ENCODE measurements around the gene MRPL49. TPM values are rescaled to one million over a fixed set of nuclear protein-coding genes. Genes with fewer than 3 reads are reported as not detected.

The MRPL49 gene
- total RNA-seq, 1 experiment from 2014 or later, result 76.9 TPM

DNA sequence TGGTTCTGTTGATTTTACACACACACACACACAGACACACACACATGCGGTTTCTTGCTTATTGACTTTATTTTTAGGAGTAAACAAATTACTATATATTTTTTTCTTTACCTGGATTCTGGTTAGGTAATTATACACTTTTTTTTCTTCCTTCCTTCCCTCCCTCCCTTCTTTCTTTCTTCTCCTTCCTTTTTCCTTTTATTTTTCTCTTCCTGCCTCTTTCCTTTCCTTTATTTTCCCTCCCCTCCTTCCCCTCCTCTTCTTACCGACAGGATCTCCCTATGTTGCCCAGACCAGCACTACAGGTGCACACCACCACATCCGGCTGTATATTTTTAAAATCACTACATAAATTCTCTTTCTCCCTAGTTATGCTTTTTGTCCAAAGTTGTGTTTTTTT is 44.8 kb downstream of the MRPL49 start:
- Mint-ChIP-seq H3K27me3 (ENCODE audit: insufficient read depth, unreplicated experiment) (no peaks in the 10 kb centered on the region), H3K9me3 (ENCODE audit: unreplicated experiment) (no peaks in the 10 kb centered on the region), H3K27ac (ENCODE audit: low read depth, unreplicated experiment) (no peak overlapping the region), H3K4me1 (ENCODE audit: insufficient read depth, unreplicated experiment) (no peaks in the 10 kb centered on the region), H3K4me3 (ENCODE audit: unreplicated experiment) (no peak overlapping the region), H3K36me3 (ENCODE audit: insufficient read depth, unreplicated experiment) (no peaks in the 10 kb centered on the region)
- ChIA-PET CTCF (no interaction called here), POLR2A (interaction anchor here (1.3 to 1.7 kb wide), 2 partner anchors 29 to 32 kb away, joined by 5 read pairs; no protein-coding TSS in a partner anchor)
- TF ChIP-seq, protein P1, sequence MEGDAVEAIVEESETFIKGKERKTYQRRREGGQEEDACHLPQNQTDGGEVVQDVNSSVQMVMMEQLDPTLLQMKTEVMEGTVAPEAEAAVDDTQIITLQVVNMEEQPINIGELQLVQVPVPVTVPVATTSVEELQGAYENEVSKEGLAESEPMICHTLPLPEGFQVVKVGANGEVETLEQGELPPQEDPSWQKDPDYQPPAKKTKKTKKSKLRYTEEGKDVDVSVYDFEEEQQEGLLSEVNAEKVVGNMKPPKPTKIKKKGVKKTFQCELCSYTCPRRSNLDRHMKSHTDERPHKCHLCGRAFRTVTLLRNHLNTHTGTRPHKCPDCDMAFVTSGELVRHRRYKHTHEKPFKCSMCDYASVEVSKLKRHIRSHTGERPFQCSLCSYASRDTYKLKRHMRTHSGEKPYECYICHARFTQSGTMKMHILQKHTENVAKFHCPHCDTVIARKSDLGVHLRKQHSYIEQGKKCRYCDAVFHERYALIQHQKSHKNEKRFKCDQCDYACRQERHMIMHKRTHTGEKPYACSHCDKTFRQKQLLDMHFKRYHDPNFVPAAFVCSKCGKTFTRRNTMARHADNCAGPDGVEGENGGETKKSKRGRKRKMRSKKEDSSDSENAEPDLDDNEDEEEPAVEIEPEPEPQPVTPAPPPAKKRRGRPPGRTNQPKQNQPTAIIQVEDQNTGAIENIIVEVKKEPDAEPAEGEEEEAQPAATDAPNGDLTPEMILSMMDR (IDR thresholded peaks at IDR 0.05; ENCODE audit: unreplicated experiment), result no peak
- no peak for DNase-seq (ENCODE audit: unreplicated experiment)
- no TSS peak for BruUV-seq (replicated peaks)
- intact Hi-C loops (cut with micrococcal nuclease), result no loop called here

DNA sequence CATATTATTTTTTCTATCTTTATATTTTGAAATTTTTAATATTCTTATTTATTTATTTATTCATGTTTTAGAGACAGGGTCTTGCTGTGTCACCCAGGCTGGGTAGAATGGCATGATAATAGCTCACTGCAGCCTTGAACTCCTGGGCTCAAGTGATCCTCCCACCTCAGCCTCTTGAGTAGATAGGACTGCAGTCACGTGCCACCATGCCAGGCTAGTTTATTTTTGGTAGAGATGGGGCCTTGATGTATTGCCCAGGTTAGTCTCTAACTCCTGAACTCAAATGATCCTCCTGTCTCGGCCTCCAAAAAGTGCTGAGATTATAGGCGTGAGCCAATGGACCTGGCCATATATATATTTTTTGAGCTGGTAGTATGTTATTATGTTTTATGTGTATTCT is 45.5 kb downstream of the MRPL49 start:
- Mint-ChIP-seq H3K27ac (ENCODE audit: low read depth, unreplicated experiment) (no peak overlapping the region), H3K4me3 (ENCODE audit: unreplicated experiment) (no peak overlapping the region), H3K9me3 (ENCODE audit: unreplicated experiment) (no peaks in the 10 kb centered on the region), H3K36me3 (ENCODE audit: insufficient read depth, unreplicated experiment) (no peaks in the 10 kb centered on the region), H3K27me3 (ENCODE audit: insufficient read depth, unreplicated experiment) (no peaks in the 10 kb centered on the region), H3K4me1 (ENCODE audit: insufficient read depth, unreplicated experiment) (no peaks in the 10 kb centered on the region)
- DNase-seq (ENCODE audit: unreplicated experiment), result no peak
- no TSS peak for BruUV-seq (replicated peaks)
- ChIA-PET CTCF (no interaction called here), POLR2A (interaction anchor here (1.3 kb wide), 1 partner anchor 30 kb away, joined by 5 read pairs; no protein-coding TSS in a partner anchor)
- TF ChIP-seq, protein P1 (IDR thresholded peaks at IDR 0.05; ENCODE audit: unreplicated experiment), result no peak
- intact Hi-C loops (cut with micrococcal nuclease), result no loop called here

DNA sequence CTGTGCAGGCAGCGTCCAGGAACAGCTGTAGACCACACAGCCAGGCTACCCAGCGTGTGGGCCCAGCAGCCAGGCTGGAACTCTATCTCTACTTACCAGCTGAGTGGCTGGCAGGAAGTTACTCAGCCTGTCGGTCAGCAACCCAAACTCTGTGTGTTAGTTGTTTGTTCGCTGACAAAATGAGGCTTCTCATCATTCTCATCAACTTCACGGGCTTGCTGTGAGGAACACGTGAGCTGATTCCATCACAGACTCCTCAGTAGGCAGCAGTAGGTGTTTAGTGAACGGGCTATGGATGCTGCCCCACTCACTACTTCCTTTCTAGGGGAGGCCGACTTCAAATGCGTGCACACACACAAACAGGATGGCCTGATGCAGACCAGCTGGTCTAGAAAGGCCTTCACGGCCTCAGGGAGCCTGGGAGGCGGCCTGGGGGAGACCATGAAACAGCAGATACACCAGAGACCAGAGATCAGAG is 47.1 kb downstream of the MRPL49 start:
- ChIA-PET POLR2A (interaction anchor here (0.6 to 0.7 kb wide), 2 partner anchors 9 to 30 kb away, joined by 3 read pairs; no protein-coding TSS in a partner anchor), CTCF (interaction anchor here (0.6 to 1.1 kb wide), 2 partner anchors 11 to 207 kb away, joined by 3 to 5 read pairs; no protein-coding TSS in a partner anchor)
- BruUV-seq (replicated peaks), result no TSS peak
- TF ChIP-seq, protein P1 (IDR thresholded peaks at IDR 0.05; ENCODE audit: unreplicated experiment), result no peak
- Mint-ChIP-seq H3K4me1 (ENCODE audit: insufficient read depth, unreplicated experiment) (no peaks in the 10 kb centered on the region), H3K4me3 (ENCODE audit: unreplicated experiment) (no peak overlapping the region), H3K36me3 (ENCODE audit: insufficient read depth, unreplicated experiment) (no peaks in the 10 kb centered on the region), H3K9me3 (ENCODE audit: unreplicated experiment) (no peaks in the 10 kb centered on the region), H3K27ac (ENCODE audit: low read depth, unreplicated experiment) (no peak overlapping the region), H3K27me3 (ENCODE audit: insufficient read depth, unreplicated experiment) (no peaks in the 10 kb centered on the region)
- intact Hi-C loops (cut with micrococcal nuclease), result no loop called here
- DNase-seq (ENCODE audit: unreplicated experiment), result no peak

DNA sequence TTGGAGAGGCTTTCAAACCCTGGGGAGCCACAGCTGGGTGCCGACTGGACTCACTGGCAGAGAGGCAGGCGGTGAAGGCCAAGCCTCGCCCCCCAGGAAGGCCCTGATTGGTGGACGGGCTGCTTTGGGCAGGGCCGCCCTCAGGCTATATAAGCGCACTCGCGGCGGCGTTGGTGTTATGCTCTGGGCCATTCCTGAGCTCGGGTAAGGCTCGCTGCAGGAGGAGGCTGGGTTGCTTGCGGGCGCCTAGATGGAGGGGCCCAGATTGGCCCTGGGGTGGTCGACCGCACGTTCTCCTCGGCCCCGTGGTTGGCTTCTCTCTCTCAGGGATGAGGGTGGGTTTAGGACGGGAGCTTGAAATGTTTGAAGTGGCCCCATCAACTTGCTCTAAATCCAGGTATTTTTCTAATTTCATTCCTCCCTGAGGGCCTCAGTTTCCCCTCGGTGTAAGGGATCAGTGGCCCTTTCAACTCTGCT is 48.0 kb downstream of the MRPL49 start, which contains the start of gene SPDYC:
Gene SPDYC, plus strand, starts transcription at position 176 of the 477 bp plus-strand sequence. CDS start 1,125 bp downstream, outside the sequence.
- TF ChIP-seq, protein P1 (IDR thresholded peaks at IDR 0.05; ENCODE audit: unreplicated experiment), result no peak
- H3K4me3 Mint-ChIP-seq (ENCODE audit: unreplicated experiment), result no peak within 1 kb of the TSS
- no TSS peak for BruUV-seq (replicated peaks)
- no peaks in the 10 kb centered on the region for H3K4me1 Mint-ChIP-seq (ENCODE audit: insufficient read depth, unreplicated experiment)
- no peaks in the 10 kb centered on the region for H3K36me3 Mint-ChIP-seq (ENCODE audit: insufficient read depth, unreplicated experiment)
- ChIA-PET POLR2A (no interaction called here), CTCF (interaction anchor here (1.1 kb wide), 1 partner anchor 10 kb away, joined by 5 read pairs; no protein-coding TSS in a partner anchor)
- no peak within 1 kb of the TSS for H3K27ac Mint-ChIP-seq (ENCODE audit: low read depth, unreplicated experiment)
- no peak for DNase-seq (ENCODE audit: unreplicated experiment)
- H3K27me3 Mint-ChIP-seq (ENCODE audit: insufficient read depth, unreplicated experiment), result no peaks in the 10 kb centered on the region
- intact Hi-C loops (cut with micrococcal nuclease), result no loop called here
- no peaks in the 10 kb centered on the region for H3K9me3 Mint-ChIP-seq (ENCODE audit: unreplicated experiment)

Measured in MCF 10A (cell line).